ENCODE data around the gene DTX2. TPM values are rescaled to one million over a fixed set of nuclear protein-coding genes. Genes with fewer than 3 reads are reported as not detected.
"Not testable (repeated sequence)": the region's sequence is repeated elsewhere in the genome, so short reads cannot be mapped to it uniquely, and the experiment has no call there.

Gene DTX2
- total RNA-seq, 1 donor from 2014 or later = 36.5 TPM

DNA sequence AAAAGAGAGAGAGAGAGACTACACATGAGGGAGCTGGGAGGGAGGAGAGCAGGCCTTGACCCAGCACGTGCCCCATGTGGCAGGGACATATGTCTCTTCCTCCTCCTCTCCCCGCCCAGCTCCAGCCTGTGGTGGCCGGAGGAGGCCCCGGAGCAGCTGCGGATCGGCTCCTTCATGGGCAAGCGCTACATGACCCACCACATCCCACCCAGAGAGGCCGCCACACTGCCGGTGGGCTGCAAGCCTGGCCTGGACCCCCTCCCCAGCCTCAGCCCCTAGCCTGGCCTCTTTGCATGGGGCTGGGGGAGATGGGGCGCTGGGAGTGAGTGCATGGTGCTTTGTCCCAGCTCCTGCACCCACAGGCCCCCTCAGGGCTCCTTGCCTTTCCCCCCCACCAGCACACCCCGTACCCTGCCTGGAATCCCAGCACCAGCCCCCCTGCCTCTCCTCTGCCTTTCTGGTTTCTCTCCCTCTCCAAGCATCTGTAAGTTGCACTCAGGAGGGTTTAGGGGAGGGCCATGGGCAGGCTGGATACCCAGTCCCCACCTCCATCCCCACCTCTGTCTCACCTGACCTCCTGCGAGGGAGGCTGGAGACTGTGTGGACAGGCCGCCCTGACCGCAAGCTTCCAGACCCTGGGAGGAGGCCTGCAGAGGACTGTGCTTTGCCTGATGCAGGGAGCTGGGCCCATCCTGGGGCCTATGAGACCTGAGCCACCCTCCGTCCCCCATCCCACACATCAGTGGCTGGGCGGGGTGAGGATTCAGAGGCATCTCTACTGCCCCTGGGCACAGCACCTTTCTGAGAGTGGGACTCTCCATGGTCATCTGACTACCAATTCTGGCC, 53.6 kb downstream of the DTX2 start:
- ATAC-seq (no peak), DNase-seq (no peak)
- Histone ChIP-seq H3K4me1 (peaks cover 14% of the 10 kb centered on the region), H3K27me3 (ENCODE audit: low read depth) (peaks cover 5% of the 10 kb centered on the region), H3K27ac (no peak overlapping the region), H3K36me3 (no peaks in the 10 kb centered on the region), H3K9me3 (no peaks in the 10 kb centered on the region), H3K4me3 (no peak overlapping the region)
- intact Hi-C loops (cut with DNase I) = no loop called here
- TF ChIP-seq, protein P1, sequence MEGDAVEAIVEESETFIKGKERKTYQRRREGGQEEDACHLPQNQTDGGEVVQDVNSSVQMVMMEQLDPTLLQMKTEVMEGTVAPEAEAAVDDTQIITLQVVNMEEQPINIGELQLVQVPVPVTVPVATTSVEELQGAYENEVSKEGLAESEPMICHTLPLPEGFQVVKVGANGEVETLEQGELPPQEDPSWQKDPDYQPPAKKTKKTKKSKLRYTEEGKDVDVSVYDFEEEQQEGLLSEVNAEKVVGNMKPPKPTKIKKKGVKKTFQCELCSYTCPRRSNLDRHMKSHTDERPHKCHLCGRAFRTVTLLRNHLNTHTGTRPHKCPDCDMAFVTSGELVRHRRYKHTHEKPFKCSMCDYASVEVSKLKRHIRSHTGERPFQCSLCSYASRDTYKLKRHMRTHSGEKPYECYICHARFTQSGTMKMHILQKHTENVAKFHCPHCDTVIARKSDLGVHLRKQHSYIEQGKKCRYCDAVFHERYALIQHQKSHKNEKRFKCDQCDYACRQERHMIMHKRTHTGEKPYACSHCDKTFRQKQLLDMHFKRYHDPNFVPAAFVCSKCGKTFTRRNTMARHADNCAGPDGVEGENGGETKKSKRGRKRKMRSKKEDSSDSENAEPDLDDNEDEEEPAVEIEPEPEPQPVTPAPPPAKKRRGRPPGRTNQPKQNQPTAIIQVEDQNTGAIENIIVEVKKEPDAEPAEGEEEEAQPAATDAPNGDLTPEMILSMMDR (IDR thresholded peaks at IDR 0.05) = no peak

DNA sequence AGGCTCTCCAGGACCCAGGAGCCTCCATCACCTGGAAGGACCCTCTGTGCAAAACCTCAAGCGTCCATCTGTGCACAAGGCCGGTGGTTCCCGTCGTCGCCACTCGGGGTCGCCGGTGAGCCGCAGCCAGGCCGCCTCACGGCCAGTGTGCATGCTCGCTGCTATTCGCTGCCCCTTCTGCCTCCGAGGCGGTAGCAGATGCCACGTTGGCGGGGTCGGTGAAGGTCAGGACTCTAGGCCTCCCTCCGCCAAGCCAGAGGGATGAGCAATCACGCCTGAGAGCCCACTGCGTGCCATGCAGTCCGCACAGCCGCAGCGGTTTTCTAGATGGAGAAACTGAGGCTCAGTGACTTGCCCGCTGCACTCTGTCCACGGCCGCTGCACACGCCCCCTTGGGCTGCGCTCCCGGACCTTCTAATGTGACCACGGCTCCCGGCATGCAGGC, 54.5 kb downstream of the DTX2 start:
- no peaks in the 10 kb centered on the region for H3K36me3 ChIP-seq
- ATAC-seq = peak; percentile 29 to 60
- intact Hi-C loops (cut with DNase I) = no loop called here
- TF ChIP-seq, protein P1 (IDR thresholded peaks at IDR 0.05) = peak; percentile 91
- peaks cover 14% of the 10 kb centered on the region for H3K4me1 ChIP-seq
- H3K4me3 ChIP-seq = peak overlapping the region; percentile 27
- H3K27me3 ChIP-seq (ENCODE audit: low read depth) = peaks cover 5% of the 10 kb centered on the region
- no peak overlapping the region for H3K27ac ChIP-seq
- H3K9me3 ChIP-seq = no peaks in the 10 kb centered on the region
- DNase-seq = peak; percentile 81

DNA sequence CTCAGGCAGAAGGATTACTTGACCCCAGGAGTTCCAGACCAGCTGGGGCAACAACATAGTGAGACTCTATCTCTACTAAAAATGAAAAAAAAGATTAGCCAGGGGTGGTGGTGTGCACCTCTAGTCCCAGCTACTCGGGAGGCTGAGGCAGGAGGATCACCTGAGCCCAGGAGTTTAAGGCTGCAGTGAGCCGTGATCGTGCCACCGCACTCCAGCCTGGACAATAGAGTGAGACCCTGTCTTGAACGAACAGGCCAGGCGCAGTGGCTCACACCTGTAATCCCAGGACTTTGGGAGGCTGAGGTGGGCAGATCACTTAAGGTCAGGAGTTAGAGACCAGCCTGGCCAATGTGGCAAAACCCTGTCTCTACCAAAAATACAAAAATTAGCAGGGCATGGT, 55.4 kb downstream of the DTX2 start:
- not testable (repeated sequence) for ATAC-seq

DNA sequence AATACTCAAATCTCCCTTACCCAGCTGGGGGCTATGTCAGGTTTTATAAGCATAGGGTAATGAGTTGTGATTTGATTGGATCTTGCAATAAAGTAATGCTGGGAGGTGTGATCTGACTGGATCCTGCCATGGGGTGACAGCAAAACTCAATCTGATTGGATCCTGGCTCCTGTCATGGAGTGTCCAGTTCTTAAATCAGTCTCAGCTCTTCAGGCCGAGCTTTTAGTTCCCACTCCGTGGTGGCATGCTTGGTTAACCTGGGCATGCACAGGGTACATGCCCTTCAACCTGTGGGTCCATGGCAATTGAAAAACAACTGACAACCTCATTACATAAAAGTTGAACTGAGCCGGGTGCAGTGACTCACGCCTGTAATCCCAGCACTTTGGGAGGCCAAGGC, 64.7 kb downstream of the DTX2 start:
- H3K27me3 ChIP-seq (ENCODE audit: low read depth); H3K9me3 ChIP-seq; H3K36me3 ChIP-seq; H3K4me1 ChIP-seq; ATAC-seq; DNase-seq; intact Hi-C loops (cut with DNase I); H3K27ac ChIP-seq; H3K4me3 ChIP-seq: not testable (repeated sequence)

More for the DNA sequence above, 55.4 kb downstream of the DTX2 start:
- DNase-seq; H3K27me3 ChIP-seq (ENCODE audit: low read depth); H3K36me3 ChIP-seq; H3K4me3 ChIP-seq; intact Hi-C loops (cut with DNase I); H3K27ac ChIP-seq; H3K9me3 ChIP-seq: not testable (repeated sequence)
- peaks cover 14% of the 10 kb centered on the region for H3K4me1 ChIP-seq

DNA sequence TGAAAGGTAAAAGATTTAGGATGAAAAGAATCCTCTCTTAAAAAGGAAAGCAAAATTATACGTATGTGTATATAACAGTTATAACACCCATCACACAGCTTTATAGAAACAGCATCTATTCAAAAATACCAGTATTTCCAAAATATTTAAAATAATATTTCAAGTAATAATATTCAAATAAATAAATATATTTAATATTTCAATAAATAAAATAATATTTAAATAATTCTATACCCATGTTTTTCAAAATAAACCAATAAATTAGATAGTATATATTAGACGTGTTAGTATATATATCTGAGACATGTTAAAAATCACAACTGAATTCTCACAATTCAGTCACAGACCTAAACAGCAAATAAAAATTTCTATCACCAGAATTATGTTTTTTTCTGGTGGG, 70.1 kb downstream of the DTX2 start:
- H3K36me3 ChIP-seq; H3K27ac ChIP-seq; ATAC-seq; H3K4me1 ChIP-seq; H3K4me3 ChIP-seq; H3K9me3 ChIP-seq; DNase-seq; H3K27me3 ChIP-seq (ENCODE audit: low read depth); intact Hi-C loops (cut with DNase I): not testable (repeated sequence)

DNA sequence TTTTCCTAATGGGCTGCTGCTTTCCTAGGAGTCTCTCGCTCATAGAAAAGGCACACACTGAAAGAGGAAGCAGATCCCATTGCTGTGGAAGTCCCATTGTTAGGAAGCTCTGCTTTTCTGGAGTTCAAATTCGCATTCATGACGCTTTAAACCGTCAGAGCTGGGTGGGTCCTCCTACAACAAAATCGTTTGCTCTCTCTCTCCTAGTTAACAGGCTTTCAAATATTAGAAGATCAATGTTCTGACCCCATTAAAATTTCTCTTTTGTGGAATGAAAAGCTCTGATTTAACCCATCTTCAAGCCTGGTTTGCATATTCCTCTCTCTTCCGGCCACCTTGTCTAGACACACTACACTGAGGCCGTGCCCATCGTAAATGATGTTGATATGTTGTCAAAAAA, 81.7 kb downstream of the DTX2 start, which contains the start of gene SPDYE16:
TSS of gene SPDYE16 (minus strand) at position 101 of the 400 bp plus-strand sequence. CDS start 1,838 bp downstream, outside the sequence.
- H3K4me1 ChIP-seq; ATAC-seq; H3K4me3 ChIP-seq; H3K9me3 ChIP-seq; DNase-seq; H3K36me3 ChIP-seq; intact Hi-C loops (cut with DNase I); H3K27me3 ChIP-seq (ENCODE audit: low read depth); H3K27ac ChIP-seq: not testable (repeated sequence)

DNA sequence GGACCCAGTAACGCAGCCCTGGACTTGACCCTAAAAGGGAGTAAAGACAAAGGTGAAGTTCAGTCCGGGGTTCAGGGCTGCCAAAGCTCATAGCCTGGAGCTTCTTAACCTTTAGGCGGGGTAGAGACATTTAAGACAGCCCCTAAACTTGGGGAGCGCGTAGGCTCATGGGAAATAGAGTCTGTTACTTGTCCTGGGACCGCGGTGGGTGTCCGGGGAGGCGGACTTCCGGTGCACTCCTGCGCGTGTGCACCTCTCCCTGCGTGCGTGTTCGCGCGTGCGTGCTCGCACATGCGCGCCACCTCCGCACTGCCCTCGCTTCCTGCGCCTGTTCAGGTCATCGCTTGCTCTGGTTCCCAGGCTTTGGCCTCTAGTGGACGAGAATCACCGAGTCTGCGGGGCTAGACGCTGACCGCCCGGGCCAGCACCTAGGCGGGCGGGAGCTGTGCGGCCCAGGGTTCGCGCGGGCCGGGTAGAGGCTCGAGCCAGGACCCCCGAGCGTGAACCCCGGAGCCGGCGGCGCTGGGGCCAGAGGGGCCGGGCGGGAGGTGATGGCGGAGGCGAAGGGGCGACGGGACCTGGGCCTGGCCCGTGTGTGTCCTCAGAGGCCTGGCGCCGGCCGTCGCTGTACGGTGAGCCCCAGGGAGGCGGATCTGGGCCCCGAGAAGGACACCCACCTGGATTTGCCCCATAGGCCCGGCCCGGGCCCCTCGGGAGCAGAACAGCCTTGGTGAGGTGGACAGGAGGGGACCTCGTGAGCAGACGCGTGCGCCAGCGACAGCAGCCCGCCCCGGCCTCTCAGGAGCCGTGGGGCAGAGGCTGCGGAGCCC, 87.7 kb downstream of the DTX2 start:
- H3K36me3 ChIP-seq; H3K9me3 ChIP-seq; intact Hi-C loops (cut with DNase I); H3K4me1 ChIP-seq; H3K27me3 ChIP-seq (ENCODE audit: low read depth): not testable (repeated sequence)
- peak overlapping the region; percentile 88 for H3K27ac ChIP-seq
- ATAC-seq (peak; percentile 100), DNase-seq (peak; percentile 94)
- H3K4me3 ChIP-seq = peak overlapping the region; percentile 89

DNA sequence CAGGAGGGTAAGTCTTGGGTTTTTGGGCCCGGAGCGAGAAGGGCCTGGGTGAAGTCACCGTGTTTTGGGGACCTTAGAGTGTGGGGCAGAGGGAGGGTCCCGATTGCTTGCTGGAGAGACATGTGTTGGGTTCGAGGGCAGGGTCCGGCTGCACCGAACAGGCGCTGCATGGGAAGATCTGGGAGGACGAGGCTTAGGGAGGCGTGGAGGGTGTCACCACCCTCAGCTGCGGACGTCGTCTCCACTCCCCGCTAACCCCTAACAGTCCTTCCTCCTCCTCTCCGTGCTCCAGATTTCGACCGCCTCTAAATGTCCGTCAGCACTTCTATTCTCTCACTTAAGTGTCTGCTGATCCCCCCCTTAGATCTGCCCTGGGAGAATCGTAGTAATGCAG, 88.3 kb downstream of the DTX2 start:
- H3K36me3 ChIP-seq; H3K27me3 ChIP-seq (ENCODE audit: low read depth); H3K9me3 ChIP-seq; H3K4me1 ChIP-seq; DNase-seq; intact Hi-C loops (cut with DNase I): not testable (repeated sequence)
- Histone ChIP-seq H3K4me3 (peak overlapping the region; percentile 89), H3K27ac (peak overlapping the region; percentile 88)
- ATAC-seq = peak in 1 of 2 donors; percentile 3

DNA sequence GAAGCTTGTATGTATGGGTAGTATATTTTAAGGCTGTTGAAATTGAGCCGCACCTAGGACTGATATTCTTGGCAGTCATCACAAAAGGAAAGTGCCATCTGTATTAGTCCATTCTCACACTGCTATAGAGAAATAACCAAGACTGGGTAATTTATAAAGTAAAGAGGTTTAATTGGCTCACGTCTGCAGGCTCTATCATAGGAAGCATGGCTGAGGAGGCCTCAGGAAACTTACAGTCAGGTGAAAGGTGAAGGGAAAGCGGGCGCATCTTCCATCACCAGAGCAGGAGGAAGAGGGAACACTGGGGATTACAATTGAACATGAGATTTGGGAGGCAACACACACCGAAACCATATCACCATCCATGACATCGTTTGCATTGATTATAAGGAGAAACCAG, 90.5 kb downstream of the DTX2 start:
- H3K4me1 ChIP-seq; H3K9me3 ChIP-seq; H3K4me3 ChIP-seq; DNase-seq; ATAC-seq; intact Hi-C loops (cut with DNase I); H3K27me3 ChIP-seq (ENCODE audit: low read depth); H3K36me3 ChIP-seq; H3K27ac ChIP-seq: not testable (repeated sequence)

Measured in lower lobe of right lung (tissue), 2 donors.